GM18505 (cell line): Measurements from ENCODE around the gene CYP4F2.
"Not testable (repeated sequence)": the region's sequence is repeated elsewhere in the genome, so short reads cannot be mapped to it uniquely, and the experiment has no call there.

Experiments
- ATAC-seq: cut with Tn5 transposase; IDR thresholded peaks from one replicate; pipeline ENCODE4 v1.9.1; 2021; ENCODE audit not compliant: unreplicated experiment
- POLR2A ChIP-seq: IDR thresholded peaks from 4 replicates; pipeline ENCODE4 v1.6.1; 2011; ENCODE audit warnings: borderline replicate concordance; ENCODE audit not compliant: insufficient read depth, insufficient read length; ENCODE audit errors: extremely low read depth

The CYP4F2 gene

GRCh38 chr19:15915109-15915508 lies 17.2 kb upstream of the CYP4F2 start:
- TF ChIP-seq POLR2A: no peak
- ATAC-seq: no peak

- TF ChIP-seq POLR2A: no peak
- ATAC-seq: no peak
These were observed 16.0 kb upstream of the CYP4F2 start for GRCh38 chr19:15913830-15914229.

GRCh38 chr19:15913384-15913783 lies 15.5 kb upstream of the CYP4F2 start:
- TF ChIP-seq POLR2A: no peak
- no peak for ATAC-seq

- no peak for TF ChIP-seq POLR2A
- no peak for ATAC-seq
These were observed 13.8 kb upstream of the CYP4F2 start for GRCh38 chr19:15911599-15912235.

GRCh38 chr19:15905026-15905425 lies 7.2 kb upstream of the CYP4F2 start:
- ATAC-seq: no peak
- no peak for TF ChIP-seq POLR2A

- not testable (repeated sequence) for ATAC-seq
These were observed 5.0 kb upstream of the CYP4F2 start for GRCh38 chr19:15902898-15903297.

- TF ChIP-seq POLR2A: no peak
- ATAC-seq: no peak
These were observed 4.4 kb upstream of the CYP4F2 start for GRCh38 chr19:15902254-15902653.

- no peak for ATAC-seq
- TF ChIP-seq POLR2A: no peak
These were observed 2.6 kb upstream of the CYP4F2 start for GRCh38 chr19:15900504-15900903.

- not testable (repeated sequence) for ATAC-seq
These were observed 2.2 kb upstream of the CYP4F2 start for GRCh38 chr19:15900032-15900431.

GRCh38 chr19:15899561-15899960 lies 1.7 kb upstream of the CYP4F2 start:
- not testable (repeated sequence) for ATAC-seq

- no peak for ATAC-seq
- TF ChIP-seq POLR2A: no peak
These were observed 692 bp downstream of the CYP4F2 start for GRCh38 chr19:15897026-15897737.

GRCh38 chr19:15895876-15896430 lies 1.9 kb downstream of the CYP4F2 start:
- no peak for ATAC-seq
- no peak for TF ChIP-seq POLR2A

- TF ChIP-seq POLR2A: no peak
These were observed 3.5 kb downstream of the CYP4F2 start for GRCh38 chr19:15894359-15894758.

GRCh38 chr19:15893477-15893876 lies 4.4 kb downstream of the CYP4F2 start:
- TF ChIP-seq POLR2A: no peak
- ATAC-seq: no peak

More at GRCh38 chr19:15894359-15894758, 3.5 kb downstream of the CYP4F2 start:
- ATAC-seq: no peak
